GM19035 (cell line): ENCODE data around the gene COQ8B.

ENCODE experiments used
- ATAC-seq: cut with Tn5 transposase; IDR thresholded peaks from one replicate; pipeline ENCODE4 v1.9.1; 2021; ENCODE audit not compliant: unreplicated experiment

COQ8B gene

DNA sequence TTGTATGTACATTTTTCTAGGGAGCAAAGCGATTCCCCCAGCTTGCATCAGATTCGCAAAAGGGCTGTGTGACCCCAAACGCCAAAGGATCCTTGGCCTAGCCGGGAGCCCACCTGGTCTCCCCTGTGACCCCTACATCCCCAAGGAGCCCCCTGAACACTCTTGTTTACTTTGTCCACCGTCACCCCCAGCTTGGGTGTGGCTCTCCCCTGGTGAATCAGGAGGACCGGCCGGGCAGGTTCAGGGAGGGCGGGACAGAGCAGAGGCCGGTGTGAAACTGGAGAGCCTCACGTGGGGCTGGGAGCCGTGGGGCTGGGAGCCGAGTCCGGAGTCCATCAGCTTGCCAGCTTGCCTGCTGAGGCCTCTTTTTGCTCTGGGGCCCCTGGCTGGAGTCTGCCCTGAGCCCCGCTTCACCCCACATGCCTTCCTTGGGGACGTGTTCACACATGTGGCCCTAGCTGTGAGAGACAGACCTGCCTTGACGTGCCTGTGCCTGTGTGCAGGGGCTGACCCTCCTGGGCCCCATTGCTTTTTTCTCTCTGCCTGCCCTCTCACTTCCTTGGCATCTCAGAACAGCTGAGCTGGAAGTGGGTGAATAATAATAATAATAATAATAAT lies 2.2 kb upstream of the COQ8B start:
- no peak for ATAC-seq

DNA sequence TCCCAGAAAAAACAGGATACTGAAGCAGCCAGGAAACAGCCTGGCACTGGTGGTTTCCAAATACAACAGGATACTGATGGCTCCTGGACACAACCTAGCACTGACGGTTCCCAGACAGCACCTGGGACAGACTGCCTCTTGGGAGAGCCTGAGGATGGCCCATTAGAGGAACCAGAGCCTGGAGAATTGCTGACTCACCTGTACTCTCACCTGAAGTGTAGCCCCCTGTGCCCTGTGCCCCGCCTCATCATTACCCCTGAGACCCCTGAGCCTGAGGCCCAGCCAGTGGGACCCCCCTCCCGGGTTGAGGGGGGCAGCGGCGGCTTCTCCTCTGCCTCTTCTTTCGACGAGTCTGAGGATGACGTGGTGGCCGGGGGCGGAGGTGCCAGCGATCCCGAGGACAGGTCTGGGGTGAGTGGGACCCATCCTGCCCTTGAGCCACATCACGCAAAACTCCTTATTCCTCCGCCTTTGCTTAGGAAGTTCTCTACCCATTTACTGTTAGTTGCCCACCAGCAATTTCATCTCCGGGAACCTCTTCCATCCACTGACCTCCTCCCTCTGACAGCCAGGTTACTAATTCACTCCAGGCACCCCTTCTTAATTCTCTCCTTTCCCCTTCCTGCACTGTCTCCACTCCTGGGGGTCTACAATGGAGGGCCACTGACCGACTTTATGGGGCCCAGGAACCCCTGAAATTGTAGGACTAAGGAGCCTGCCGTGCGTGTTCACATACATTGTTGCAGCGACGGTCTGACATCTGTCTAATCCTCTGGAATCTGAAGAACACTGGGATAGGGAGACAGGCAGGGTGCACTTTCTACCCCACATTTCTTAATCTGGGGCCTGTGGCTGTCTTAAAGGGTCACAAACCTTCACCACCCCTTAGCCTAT lies 1.4 kb upstream of the COQ8B start:
- no peak for ATAC-seq

DNA sequence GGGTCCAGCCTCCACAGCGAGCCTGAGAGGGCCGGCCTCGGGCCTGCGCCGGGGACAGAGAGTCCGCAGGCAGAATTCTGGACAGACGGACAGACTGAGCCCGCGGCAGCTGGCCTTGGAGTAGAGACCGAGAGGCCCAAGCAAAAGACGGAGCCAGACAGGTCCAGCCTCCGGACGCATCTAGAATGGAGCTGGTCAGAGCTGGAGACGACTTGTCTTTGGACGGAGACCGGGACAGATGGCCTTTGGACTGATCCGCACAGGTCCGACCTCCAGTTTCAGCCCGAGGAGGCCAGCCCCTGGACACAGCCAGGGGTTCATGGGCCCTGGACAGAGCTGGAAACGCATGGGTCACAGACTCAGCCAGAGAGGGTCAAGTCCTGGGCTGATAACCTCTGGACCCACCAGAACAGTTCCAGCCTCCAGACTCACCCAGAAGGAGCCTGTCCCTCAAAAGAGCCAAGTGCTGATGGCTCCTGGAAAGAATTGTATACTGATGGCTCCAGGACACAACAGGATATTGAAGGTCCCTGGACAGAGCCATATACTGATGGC lies 716 bp upstream of the COQ8B start:
- no peak for ATAC-seq

DNA sequence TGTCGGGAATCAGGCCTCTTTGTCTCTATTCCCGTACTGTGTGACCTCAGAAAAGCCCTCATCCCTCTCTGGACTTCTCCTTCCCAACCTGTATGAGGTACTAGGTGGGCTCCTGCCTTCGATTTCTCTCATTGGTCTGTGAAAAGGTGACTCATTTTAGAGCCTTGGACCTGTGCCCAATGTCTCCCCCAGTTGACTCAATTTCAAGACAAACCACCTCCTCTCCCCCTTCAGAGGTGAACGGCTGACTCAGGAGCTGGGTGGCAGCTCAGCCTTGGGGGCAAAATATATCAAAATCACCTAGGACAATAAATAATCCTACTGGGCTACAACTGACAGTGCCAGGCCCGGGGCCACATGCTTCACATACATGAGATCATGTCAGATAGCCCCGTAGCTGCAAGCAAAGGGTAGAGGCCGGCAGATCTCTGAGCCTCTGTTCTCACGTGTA lies 630 bp downstream of the COQ8B start:
- ATAC-seq = no peak

DNA sequence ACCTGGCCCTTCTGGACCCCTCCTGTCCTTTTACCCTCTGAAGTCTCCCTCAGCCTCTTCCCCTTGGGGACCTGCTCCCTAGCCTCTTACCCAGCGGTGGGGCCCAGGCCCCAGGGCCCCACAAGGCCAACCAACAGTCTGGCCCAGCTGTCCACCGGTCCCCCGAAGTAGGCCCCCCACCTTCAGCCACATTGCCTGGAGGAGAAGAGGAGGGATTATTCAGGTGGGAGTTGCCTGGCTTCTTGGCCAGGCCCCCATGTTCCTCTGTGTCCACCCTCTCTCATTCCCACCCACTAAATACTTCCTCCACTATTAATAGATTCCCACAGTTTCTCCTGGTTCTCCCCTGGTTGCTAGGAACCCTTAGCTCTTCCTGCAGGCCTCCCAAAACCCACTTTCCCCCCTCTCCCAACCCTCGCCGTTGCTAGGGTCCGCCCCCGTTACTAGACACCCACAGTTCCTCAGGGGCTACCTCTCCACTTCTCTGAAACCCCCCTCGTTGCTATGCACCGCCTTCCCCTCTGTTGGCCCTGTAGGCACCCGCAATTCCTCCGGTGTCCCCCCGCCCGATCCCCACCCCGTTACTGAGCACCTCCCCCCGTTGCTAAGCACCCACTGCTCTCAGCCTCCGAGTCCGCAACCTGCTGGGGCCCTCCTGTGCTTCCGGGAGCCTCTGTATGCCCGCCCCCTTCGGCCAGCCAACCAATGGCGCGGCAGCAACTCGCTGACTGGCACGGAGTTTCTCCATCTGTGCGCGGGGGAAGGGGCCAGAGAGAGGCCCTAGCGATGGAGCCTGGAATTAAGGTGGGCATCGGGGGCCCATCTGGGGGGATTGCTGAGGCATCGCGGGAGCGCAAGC lies 2.0 kb downstream of the COQ8B start:
- peak; percentile 51 for ATAC-seq

DNA sequence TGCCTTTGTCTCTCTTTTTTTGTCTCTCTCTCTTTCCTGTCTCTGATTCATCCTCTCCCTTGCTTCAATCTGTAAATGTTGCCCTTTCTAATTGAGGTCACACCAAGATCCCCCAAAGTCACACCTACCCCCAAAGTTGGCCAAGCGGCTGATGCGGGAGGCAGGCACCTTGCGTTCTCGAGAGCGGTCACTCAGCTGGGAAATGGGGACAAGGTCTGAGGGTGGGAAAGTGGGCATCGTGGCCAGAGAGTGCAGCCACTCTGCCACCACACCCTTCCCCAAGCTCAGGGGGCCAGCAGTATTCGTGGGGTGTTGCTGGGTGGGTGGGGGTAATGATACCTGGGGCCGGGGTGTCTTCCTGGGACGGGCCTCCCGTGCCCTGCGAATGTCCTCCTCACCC lies 2.7 kb downstream of the COQ8B start:
- no peak for ATAC-seq

DNA sequence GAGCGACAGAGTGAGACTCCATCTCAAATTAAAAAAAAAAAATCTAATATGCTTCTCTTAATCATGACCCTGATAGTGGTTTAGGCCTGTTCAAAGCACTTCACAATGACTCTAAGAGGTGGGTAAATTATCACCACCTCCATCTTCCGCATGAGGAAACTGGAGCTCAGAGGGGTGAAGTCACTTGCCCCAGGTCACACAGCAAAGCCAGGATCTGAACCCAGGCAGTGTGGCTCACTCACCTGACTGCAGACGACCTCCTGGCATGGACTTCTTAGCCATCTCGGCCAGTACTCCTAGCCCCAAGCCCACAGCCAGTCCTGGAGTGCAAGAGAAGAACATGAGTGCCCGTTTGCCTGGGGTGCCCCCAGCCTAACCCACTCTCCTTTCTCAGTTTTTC lies 6.9 kb downstream of the COQ8B start:
- ATAC-seq = no peak

DNA sequence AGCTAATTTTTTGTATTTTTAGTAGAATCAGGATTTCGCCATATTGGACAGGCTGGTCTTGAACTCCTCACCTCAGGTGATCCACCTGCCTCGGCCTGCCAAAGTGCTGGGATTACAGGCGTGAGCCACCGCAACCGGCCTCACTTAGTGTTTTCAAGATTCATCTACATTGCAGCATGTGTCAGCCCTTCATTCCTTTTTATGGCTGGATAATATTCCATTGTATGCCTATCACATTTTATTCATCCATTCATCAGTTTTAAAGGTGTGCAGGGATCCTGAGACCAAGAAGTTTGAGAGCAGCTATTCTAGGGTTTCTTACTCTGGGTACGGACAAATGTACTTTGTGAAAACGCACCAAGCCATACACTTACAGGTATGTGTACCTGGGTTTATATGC lies 9.1 kb downstream of the COQ8B start:
- ATAC-seq = no peak

DNA sequence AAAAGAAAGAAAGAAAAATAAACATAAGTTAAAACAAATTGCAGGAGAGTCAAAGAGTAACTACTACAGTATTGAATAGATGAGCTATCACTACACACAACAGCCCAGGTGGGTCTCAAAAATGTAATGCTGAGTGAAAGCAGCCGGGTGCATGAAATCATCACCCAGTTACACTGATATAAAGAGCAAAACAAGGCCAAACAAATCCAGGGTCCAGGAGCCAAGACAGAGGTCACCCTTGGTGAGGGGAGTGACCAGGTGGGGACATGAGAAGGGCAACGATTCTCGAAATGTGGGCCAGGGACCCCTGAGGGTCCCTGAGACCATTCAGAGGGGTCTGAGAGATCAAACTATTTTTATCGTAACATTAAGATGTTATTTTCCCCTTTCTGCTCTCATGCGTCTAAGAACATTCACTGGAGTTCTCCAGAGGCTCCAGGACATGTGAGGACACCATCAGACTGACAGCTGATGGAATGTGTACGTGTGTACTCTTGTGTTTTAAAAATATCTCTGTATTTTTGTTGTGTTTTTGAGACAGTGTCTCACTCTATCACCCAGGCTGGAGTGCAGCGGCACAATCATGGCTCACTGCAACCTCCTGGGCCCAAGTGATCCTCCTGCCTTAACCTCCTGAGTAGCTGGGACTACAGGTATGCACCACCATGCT lies 10.6 kb downstream of the COQ8B start:
- no peak for ATAC-seq

DNA sequence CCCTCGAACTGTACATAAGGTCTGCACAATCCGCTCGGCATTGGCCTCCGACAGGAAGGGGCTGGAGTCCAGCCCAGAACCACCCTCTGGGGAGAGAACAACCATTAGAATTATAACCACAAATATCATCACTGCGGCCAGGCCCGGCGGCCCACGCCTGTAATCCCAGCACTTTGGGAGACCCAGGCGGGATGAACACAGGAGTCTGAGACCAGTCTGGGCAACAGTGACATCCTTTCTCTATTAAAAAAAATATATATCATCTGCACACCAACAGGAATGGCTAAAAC lies 11.4 kb downstream of the COQ8B start:
- no peak for ATAC-seq

DNA sequence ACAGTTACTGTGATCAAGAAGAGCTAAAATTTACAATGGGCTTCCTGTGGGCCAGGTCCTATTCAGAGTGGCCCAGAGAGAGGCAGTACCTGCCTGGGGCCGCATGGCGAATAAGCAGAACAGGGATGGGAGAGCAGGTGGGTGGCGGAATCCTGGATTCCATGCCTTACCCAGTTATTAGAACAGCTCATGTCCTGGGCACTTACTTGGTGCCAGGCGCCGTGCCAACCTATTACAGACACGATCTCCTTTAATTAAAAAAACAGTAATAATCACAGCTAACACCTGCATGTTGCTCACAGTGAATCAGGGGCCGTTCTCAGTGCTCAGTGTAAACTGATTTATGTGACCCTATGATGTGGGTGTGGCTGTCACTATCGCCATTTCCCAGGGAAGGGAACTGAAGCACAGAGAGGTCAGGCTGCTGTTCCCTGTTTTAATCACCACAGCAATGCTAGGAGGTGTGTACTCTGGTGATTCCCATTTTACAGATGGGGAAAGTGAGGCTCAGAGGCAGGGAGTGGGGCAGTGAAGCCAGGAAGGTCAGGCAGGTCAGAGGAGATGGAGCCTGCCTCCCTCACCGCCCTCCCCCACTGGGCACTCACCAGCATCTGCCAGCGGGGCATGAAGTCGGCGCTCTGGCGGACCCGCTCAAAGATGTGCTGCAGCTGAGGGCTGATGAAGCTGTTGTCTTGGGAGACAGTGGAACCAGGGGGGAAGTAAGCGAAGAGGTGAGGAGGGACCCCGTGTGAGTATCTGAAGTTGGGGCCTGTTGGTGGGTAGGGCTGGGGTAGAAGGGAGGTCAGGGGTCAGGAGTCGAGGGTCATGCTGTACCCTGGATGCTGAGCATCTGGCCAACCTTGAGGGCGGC lies 12.0 kb downstream of the COQ8B start:
- ATAC-seq = no peak

DNA sequence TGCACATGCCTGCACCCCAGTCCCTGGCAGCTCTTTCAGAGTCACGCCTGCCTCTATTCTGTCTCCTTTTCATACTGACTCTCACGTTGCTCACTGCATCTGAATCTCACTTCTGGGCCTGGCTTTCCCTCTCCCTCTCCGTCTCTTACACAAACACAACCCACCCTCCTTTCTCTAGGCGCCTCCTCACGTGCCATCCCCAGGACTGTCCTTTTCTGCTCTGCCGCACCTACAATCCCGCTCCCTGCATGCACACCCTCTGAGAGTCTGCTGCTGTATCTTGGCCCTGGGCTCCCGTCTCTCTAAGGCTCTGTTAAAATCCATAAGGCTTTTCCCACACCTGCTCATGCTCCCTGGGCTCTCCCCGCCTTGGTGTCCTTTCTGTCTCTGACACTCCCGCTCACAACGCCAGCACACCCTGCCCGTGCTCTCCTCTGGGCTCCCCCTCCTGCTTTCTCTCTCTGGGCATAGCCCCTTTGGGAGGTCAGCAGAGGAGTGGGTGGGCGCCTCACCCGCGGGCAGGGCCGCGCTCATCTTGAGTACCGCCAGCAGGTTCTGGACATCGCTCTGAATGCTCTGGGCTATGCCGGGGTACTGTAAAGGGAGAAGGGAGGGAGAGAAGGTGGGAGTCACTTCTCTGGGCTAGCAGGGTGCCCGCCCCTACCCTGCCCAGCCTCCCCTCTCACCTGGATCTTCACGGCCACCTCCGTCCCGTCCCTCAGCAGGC lies 13.5 kb downstream of the COQ8B start:
- ATAC-seq = no peak

DNA sequence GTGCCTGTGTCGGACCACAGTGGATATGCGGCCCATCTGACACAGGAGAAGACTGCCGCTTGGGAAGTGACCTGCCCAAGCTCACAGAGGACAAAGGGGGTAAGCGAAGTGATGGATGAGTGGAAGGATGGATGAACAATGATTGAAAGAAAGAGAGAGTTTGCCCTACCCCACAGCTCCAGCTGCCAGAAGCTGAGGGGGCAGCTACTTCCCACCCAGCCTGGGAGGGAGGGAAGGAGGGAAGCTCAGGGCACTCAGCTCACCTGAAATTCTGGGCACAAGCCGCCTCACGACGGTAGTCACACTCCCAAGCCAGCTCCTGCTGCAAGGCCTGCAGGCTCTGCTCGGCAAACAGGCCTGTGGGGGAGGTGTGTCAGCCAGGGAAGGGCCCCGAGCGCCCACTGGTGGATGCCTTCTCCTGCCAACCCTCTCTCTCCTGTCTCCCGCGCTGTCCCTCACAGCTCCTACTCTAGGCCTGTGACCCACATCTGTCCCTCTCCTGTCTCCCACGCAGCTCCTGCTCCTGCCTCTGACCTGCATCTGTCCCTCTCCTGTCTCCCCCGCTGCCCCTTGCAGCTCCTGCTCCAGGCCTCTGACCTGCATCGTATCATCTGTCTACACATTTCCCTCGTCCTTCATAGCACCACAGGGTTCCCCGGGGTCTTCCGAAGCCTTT lies 14.2 kb downstream of the COQ8B start:
- ATAC-seq = no peak

DNA sequence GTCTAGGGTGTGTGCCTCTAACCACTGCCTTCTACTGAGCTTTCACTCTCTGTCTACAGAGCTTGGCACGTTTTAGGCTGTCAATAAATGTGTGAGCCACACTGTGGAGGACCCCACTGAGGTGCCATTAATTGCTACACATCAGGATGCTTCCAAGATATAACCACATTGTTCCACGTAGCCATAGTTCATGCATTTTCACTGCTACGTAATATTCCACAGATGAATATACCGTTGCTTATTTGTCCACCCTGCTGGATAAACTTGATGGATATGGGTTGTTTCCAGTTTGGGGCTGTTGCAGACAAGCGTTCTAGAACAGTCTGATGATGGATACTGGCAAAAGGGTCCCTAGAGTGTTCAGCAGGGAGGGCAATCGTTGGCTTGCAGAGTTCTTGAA lies 14.9 kb downstream of the COQ8B start:
- ATAC-seq = no peak

DNA sequence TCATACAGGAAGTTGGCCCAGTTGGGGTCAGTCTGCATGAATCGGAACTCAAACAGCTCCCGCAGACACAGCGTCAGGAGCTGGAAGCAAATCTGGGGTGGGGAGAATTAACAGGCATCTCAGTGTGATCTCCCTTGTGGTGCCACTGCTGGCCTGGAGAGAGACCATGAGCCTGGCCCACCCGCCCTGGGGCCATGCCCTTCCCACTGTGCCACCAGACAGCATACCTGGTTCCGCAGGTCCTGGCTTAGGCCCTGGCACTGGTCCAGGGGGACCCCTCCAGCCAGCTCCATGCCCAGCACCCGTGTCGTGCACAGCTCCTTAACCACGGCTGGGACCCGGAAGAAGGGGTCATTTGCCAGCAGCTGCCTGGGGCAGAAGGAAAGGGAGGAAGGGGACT lies 16.6 kb downstream of the COQ8B start:
- no peak for ATAC-seq

DNA sequence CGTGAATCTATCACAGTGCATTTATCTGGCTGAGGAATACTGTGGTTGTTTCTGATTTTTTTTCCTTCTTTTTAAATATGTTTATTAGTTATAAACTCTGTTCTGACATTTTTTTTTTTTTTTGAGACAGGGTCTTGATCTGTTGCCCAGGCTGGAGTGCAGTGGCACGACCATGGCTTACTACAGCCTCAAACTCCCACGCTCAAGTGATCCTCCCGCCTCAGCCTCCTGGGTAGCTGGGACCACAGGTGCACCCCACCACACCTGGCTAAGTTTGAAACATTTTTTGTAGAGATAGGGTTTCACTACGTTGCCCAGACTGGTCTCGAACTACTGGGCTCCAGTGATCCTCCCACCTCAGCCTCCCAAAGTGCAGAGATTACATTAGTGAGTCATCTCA lies 19.7 kb downstream of the COQ8B start:
- ATAC-seq = no peak

DNA sequence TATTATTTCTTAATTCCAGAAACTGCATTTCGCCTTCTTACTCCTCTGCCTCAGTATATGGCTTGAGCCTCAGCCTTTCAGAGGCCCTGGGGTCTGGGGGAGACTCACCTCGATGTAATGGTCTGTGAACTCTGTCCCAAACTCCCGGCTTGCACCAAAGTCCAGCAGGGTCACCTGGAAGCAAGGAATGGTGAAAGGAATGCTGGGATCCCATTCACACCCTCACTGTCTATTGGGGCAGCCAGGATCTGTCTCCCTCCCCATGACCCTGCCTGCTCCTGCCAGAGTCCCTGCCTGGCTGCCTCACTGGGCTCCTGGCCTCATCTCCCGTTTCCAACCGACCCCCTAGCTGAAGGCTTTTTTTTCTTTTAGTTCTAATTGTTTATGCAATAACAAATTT lies 20.8 kb downstream of the COQ8B start:
- no peak for ATAC-seq

DNA sequence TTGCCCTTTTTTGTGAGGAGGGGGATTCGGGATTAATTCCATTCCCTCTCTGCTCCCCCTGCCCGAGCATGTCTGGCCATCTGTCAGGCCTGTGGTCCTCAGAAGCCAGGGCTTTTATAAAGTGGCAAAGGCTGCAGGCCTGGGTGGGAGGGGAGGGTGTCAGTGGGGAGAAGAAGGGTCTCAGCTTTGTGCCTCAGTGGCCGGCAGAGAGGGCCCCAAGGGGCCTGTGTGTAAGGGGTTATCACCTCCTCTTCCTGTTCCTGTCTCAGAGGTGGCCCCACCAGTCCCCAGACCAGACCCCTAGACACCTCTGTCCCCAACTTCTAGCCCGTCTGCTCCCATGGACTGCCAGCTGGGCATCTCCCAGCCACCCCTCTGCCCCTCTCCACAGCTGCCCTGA lies 22.8 kb downstream of the COQ8B start:
- no peak for ATAC-seq
